WTC11 (cell line): Measurements from ENCODE around the gene CTBP1.

ENCODE experiments used
- CDX4 ChIP-seq: fragments of 250-450 bp; sonication (Bioruptor Pico); IDR thresholded peaks from 2 replicates; pipeline ENCODE4 v1.9.0; 2021; ENCODE audit warnings: moderate library complexity, mild to moderate bottlenecking, inconsistent platforms, borderline replicate concordance
- CTCF ChIP-seq: fragments of 200-600 bp; IDR thresholded peaks from 2 replicates; pipeline ENCODE4 v1.8.0; 2022; ENCODE audit warnings: antibody characterized with exemption
- ELF4 ChIP-seq: sonication (generic); formaldehyde crosslinking; IDR thresholded peaks from 2 replicates; pipeline ENCODE4 v1.8.1; 2022; ENCODE audit warnings: low read depth, mild to moderate bottlenecking, moderate library complexity, missing genetic modification reagents
- HMGA2 ChIP-seq: fragments of 250-450 bp; sonication (Bioruptor Pico); IDR thresholded peaks from 2 replicates; pipeline ENCODE4 v1.4.0; 2021; ENCODE audit warnings: mild to moderate bottlenecking, moderate library complexity
- JUN ChIP-seq: sonication (generic); formaldehyde crosslinking; IDR thresholded peaks from 2 replicates; pipeline ENCODE4 v1.8.0; 2023; ENCODE audit warnings: mild to moderate bottlenecking, missing genetic modification reagents
- MAX ChIP-seq: sonication (generic); formaldehyde crosslinking; IDR thresholded peaks from 2 replicates; pipeline ENCODE4 v1.8.0; 2022; ENCODE audit warnings: mild to moderate bottlenecking, missing genetic modification reagents
- MLX ChIP-seq: sonication (generic); formaldehyde crosslinking; IDR thresholded peaks from 2 replicates; pipeline ENCODE4 v1.8.1; 2023; ENCODE audit warnings: mild to moderate bottlenecking, missing genetic modification reagents, moderate library complexity
- PREB ChIP-seq: sonication (generic); formaldehyde crosslinking; IDR thresholded peaks from 2 replicates; pipeline ENCODE4 v1.8.1; 2022; ENCODE audit warnings: mild to moderate bottlenecking, missing genetic modification reagents, moderate library complexity, borderline replicate concordance
- TCF7 ChIP-seq: sonication (generic); formaldehyde crosslinking; IDR thresholded peaks from 2 replicates; pipeline ENCODE4 v1.8.0; 2022; ENCODE audit warnings: mild to moderate bottlenecking, low read depth, missing genetic modification reagents, moderate library complexity
- ZBTB21 ChIP-seq: sonication (generic); formaldehyde crosslinking; IDR thresholded peaks from 2 replicates; pipeline ENCODE4 v1.8.1; 2023; ENCODE audit warnings: mild to moderate bottlenecking, missing genetic modification reagents, borderline replicate concordance
- ZBTB43 ChIP-seq: sonication (generic); formaldehyde crosslinking; IDR thresholded peaks from 2 replicates; pipeline ENCODE4 v1.8.1; 2023; ENCODE audit warnings: mild to moderate bottlenecking, missing genetic modification reagents
- ZMAT4 ChIP-seq: fragments of 250-450 bp; sonication (Bioruptor Pico); IDR thresholded peaks from 2 replicates; pipeline ENCODE4 v1.9.0; 2021; ENCODE audit warnings: mild to moderate bottlenecking
- ZNF232 ChIP-seq: sonication (generic); formaldehyde crosslinking; IDR thresholded peaks from 2 replicates; pipeline ENCODE4 v1.8.0; 2022; ENCODE audit warnings: mild to moderate bottlenecking, missing genetic modification reagents
- ZNF263 ChIP-seq: sonication (generic); formaldehyde crosslinking; IDR thresholded peaks from 2 replicates; pipeline ENCODE4 v1.8.1; 2022; ENCODE audit warnings: low read depth, mild to moderate bottlenecking, moderate library complexity, missing genetic modification reagents

- no peak for TF ChIP-seq PREB (CRISPR knock-in tag)
- no peak for TF ChIP-seq CTCF
- TF ChIP-seq ZMAT4 (CRISPR knock-in tag): no peak
- no peak for TF ChIP-seq CDX4
- no peak for TF ChIP-seq ZNF263 (CRISPR knock-in tag)
- TF ChIP-seq ELF4: no peak
- TF ChIP-seq TCF7 (CRISPR knock-in tag): no peak
- no peak for TF ChIP-seq HMGA2 (CRISPR knock-in tag)
- no peak for TF ChIP-seq MAX (CRISPR knock-in tag)
- no peak for TF ChIP-seq MLX (CRISPR knock-in tag)
- TF ChIP-seq ZBTB21: no peak
- no peak for TF ChIP-seq ZBTB43 (CRISPR knock-in tag)
- no peak for TF ChIP-seq ZNF232 (CRISPR knock-in tag)
- no peak for TF ChIP-seq JUN (CRISPR knock-in tag)
These were observed 46.9 kb downstream of the CTBP1 start for GRCh38 chr4:1201851-1202525.
